Caco-2 (cell line): Measurements from ENCODE around the gene CPM. TPM values are rescaled to one million over a fixed set of nuclear protein-coding genes. Genes with fewer than 3 reads are reported as not detected.
A peak's percentile ranks its signal among the peaks of the same experiment; 100 is the strongest.

Source experiments
- BruUV-seq: library from RNA; stranded (reverse); fragments of 400-500 nt; replicated peaks from 2 replicates; lab custom pipeline; 2021; lab: Mats Ljungman, UMichigan
- CTCF ChIA-PET: fragments of 300-600 bp; sonication (Branson Sonifier 250); formaldehyde crosslinking; loops from one replicate; lab custom pipeline; 2022; ENCODE audit warnings: antibody characterized with exemption; lab: Charles Lee
- POLR2A ChIA-PET: fragments of 300-600 bp; sonication (Branson Sonifier 250); formaldehyde crosslinking; loops from one replicate; lab custom pipeline; 2022; ENCODE audit warnings: antibody characterized with exemption; lab: Charles Lee
- DNase-seq, 2 experiments: peaks; one replicate each; pipeline versions ENCODE4 v3.0.0 to v3.0.0-alpha.2; 2020 to 2022
- H3K27me3 ChIP-seq: replicated peaks from 2 replicates; pipeline ENCODE4 v1.6.0; 2011; ENCODE audit warnings: low read length; ENCODE audit not compliant: control insufficient read depth, insufficient read depth
- H3K36me3 ChIP-seq: 2 replicates; pipeline ENCODE4 v1.5.1; 2011; ENCODE audit warnings: low read length; ENCODE audit not compliant: control insufficient read depth, insufficient read depth
- H3K4me1 ChIP-seq: fragments of 250-450 bp; sonication (Bioruptor Pico); 2 replicates; pipeline ENCODE4 v1.5.1; 2020; ENCODE audit warnings: mild to moderate bottlenecking
- H3K4me3 ChIP-seq: 2 replicates; pipeline ENCODE4 v1.5.1; 2011; ENCODE audit warnings: low read depth, mild to moderate bottlenecking, control low read depth, low read length
- H3K9me3 ChIP-seq: fragments of 250-450 bp; sonication (Bioruptor Pico); 2 replicates; pipeline ENCODE4 v1.5.1; 2020; ENCODE audit warnings: mild to moderate bottlenecking, moderate library complexity
- H3K27ac Mint-ChIP-seq: one replicate; pipeline ENCODE4 v1.8.0; 2022; ENCODE audit warnings: mixed read lengths; ENCODE audit not compliant: unreplicated experiment
- H3K27me3 Mint-ChIP-seq: one replicate; pipeline ENCODE4 v1.8.0; 2022; ENCODE audit warnings: mixed read lengths; ENCODE audit not compliant: insufficient read depth, unreplicated experiment
- H3K36me3 Mint-ChIP-seq: one replicate; pipeline ENCODE4 v1.8.0; 2022; ENCODE audit warnings: mild to moderate bottlenecking, mixed read lengths; ENCODE audit not compliant: insufficient read depth, unreplicated experiment
- H3K4me1 Mint-ChIP-seq: one replicate; pipeline ENCODE4 v1.8.0; 2022; ENCODE audit warnings: low read depth, mixed read lengths; ENCODE audit not compliant: unreplicated experiment
- H3K4me3 Mint-ChIP-seq: one replicate; pipeline ENCODE4 v1.8.0; 2022; ENCODE audit warnings: mild to moderate bottlenecking, moderate library complexity, mixed read lengths; ENCODE audit not compliant: unreplicated experiment
- H3K9me3 Mint-ChIP-seq: one replicate; pipeline ENCODE4 v1.8.0; 2022; ENCODE audit warnings: mixed read lengths; ENCODE audit not compliant: unreplicated experiment
- CTCF ChIP-seq, 2 experiments: fragments of 200-600 bp in 1 of 2; IDR thresholded peaks; 1 replicate in 1 of 2; 2 replicates in 1 of 2; pipeline versions ENCODE4 v1.5.1 to v1.8.0; 2011 to 2022; ENCODE audit warnings: antibody characterized with exemption in 1 of 2, control low read depth in 1 of 2, inconsistent platforms in 1 of 2, low read depth in 1 of 2, low read length in 1 of 2, mild to moderate bottlenecking in 1 of 2, moderate library complexity in 1 of 2; ENCODE audit not compliant: insufficient read depth in 1 of 2, severe bottlenecking in 1 of 2, unreplicated experiment in 1 of 2
- intact Hi-C: fragments of 100-400 bp; cut with micrococcal nuclease; formaldehyde crosslinking; loops from one replicate; pipeline ENCODE4 v1.10.0; 2022; ENCODE audit not compliant: unreplicated experiment
- total RNA-seq: library from RNA; stranded (reverse); gene quantifications from 2 replicates; pipeline ENCODE4 v1.2.3, GENCODE V29; 2022

CPM gene
- total RNA-seq, 1 experiment from 2014 or later: 8.2 TPM

GRCh38 chr12:68899251-68899771, 33.7 kb downstream of the CPM start:
- intact Hi-C loops: loop anchor here (1.0 kb wide), 1 partner anchor 171 kb away; no protein-coding TSS in a partner anchor
- no peaks in the 10 kb centered on the region for H3K27me3 Mint-ChIP-seq
- H3K36me3 ChIP-seq: no peaks in the 10 kb centered on the region
- BruUV-seq: no TSS peak
- H3K27me3 ChIP-seq: no peaks in the 10 kb centered on the region
- H3K9me3 Mint-ChIP-seq: no peaks in the 10 kb centered on the region
- H3K4me3 Mint-ChIP-seq: no peak overlapping the region
- no peak overlapping the region for H3K27ac Mint-ChIP-seq
- no peaks in the 10 kb centered on the region for H3K4me1 Mint-ChIP-seq
- no peaks in the 10 kb centered on the region for H3K36me3 Mint-ChIP-seq
- H3K4me1 ChIP-seq: no peaks in the 10 kb centered on the region
- POLR2A ChIA-PET: no interaction called here
- H3K9me3 ChIP-seq: no peaks in the 10 kb centered on the region; the same call in 1 of the 2 replicates
- DNase-seq: peak in 1 of 2 experiments; percentile 34
- TF ChIP-seq CTCF (IDR thresholded peaks at IDR 0.05; ENCODE audit: insufficient read depth in 1 of 2, low read depth in 1 of 2, low read length in 1 of 2, severe bottlenecking in 1 of 2, unreplicated experiment in 1 of 2): peak in 1 of 2 experiments; percentile 78
- CTCF ChIA-PET: interaction anchor here (1.0 kb wide), 1 partner anchor 33 kb away, joined by 3 read pairs; no protein-coding TSS in a partner anchor
- no peak overlapping the region for H3K4me3 ChIP-seq

GRCh38 chr12:68896881-68897540, 36.0 kb downstream of the CPM start:
- Mint-ChIP-seq H3K4me3 (no peak overlapping the region), H3K4me1 (peaks cover 4% of the 10 kb centered on the region), H3K27me3 (no peaks in the 10 kb centered on the region), H3K36me3 (no peaks in the 10 kb centered on the region), H3K9me3 (no peaks in the 10 kb centered on the region), H3K27ac (no peak overlapping the region)
- H3K4me1 ChIP-seq: no peaks in the 10 kb centered on the region
- no peaks in the 10 kb centered on the region for H3K27me3 ChIP-seq
- no peak for TF ChIP-seq CTCF (IDR thresholded peaks at IDR 0.05; ENCODE audit: insufficient read depth in 1 of 2, low read depth in 1 of 2, low read length in 1 of 2, severe bottlenecking in 1 of 2, unreplicated experiment in 1 of 2)
- intact Hi-C loops: no loop called here
- H3K36me3 ChIP-seq: no peaks in the 10 kb centered on the region
- ChIA-PET POLR2A (no interaction called here), CTCF (no interaction called here)
- no peaks in the 10 kb centered on the region for H3K9me3 ChIP-seq
- BruUV-seq: no TSS peak
- no peak overlapping the region for H3K4me3 ChIP-seq
- no peak for DNase-seq

- Mint-ChIP-seq H3K4me3 (no peak overlapping the region), H3K4me1 (peaks cover 6% of the 10 kb centered on the region), H3K9me3 (no peaks in the 10 kb centered on the region), H3K27me3 (no peaks in the 10 kb centered on the region), H3K36me3 (no peaks in the 10 kb centered on the region), H3K27ac (no peak overlapping the region)
- ChIA-PET POLR2A (no interaction called here), CTCF (no interaction called here)
- BruUV-seq: no TSS peak
- intact Hi-C loops: no loop called here
- DNase-seq: no peak
- no peaks in the 10 kb centered on the region for H3K36me3 ChIP-seq
- H3K4me1 ChIP-seq: no peaks in the 10 kb centered on the region
- no peaks in the 10 kb centered on the region for H3K27me3 ChIP-seq
- no peak overlapping the region for H3K4me3 ChIP-seq
- TF ChIP-seq CTCF (IDR thresholded peaks at IDR 0.05; ENCODE audit: insufficient read depth in 1 of 2, low read depth in 1 of 2, low read length in 1 of 2, severe bottlenecking in 1 of 2, unreplicated experiment in 1 of 2): no peak
- no peaks in the 10 kb centered on the region for H3K9me3 ChIP-seq
These were observed 38.6 kb downstream of the CPM start for GRCh38 chr12:68894276-68894855.
